ENCODE data around the gene PTPRD.

The PTPRD gene

DNA sequence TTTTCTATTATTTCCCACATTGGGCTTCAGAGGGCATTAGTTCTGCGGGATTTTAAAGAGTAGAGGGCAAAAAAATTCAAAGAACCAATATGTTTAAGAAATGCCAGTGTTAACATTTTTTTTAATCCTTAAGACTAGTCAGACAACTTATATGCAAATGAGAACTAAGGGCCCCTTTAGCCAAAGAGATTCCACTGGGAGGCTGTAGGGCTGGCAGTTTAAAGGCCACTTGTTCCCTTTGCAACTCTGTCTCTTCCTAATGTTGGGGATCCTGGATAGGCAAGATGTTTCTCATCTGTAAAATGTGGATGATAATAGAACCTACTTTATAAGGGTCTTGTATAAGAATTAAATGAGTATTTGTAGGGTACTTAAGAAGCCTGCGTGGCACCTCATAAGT, 1395.9 kb downstream of the PTPRD start (continued):
- TF ChIP-seq ZBTB21 (tag by site-specific recombination; IDR thresholded peaks at IDR 0.05): no peak

DNA sequence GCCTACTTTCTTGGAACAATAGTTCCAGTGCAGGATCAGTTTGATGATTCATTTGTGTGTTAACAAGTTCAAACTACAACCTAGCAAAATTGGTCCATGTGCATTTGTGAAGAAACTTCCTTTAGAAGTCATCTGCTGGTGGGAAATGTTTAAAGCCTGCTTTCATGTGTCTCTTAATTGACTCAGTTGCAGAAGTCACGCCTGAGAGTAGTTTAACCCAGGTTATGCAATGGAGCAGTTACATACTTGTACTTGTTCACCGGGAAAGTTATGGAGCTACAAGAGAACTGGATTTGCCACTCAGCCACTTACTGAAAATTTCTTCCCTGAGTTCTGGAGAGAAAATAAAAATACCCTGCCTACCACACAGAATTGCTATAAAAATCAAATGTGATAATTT, 1397.8 kb downstream of the PTPRD start:
- TF ChIP-seq ZNF354C (tag by site-specific recombination; IDR thresholded peaks at IDR 0.05; ENCODE audit: borderline replicate concordance, low read depth): no peak
- H3K4me1 ChIP-seq (ENCODE audit: control insufficient read depth, insufficient read depth, low read length): no peaks in the 10 kb centered on the region
- ChIA-PET CTCF (interaction anchor here (0.6 kb wide), 1 partner anchor 265 kb away, joined by 3 read pairs; no protein-coding TSS in a partner anchor), POLR2A (no interaction called here)
- H3K36me3 ChIP-seq (ENCODE audit: control insufficient read depth in 2 of 2, insufficient read depth in 1 of 2, low read length in 2 of 2): no peaks in the 10 kb centered on the region
- H3K4me3 ChIP-seq (ENCODE audit: low read depth, low read length): no peak overlapping the region
- H3K9me3 ChIP-seq (ENCODE audit: control insufficient read depth, insufficient read depth, low read depth, low read length): no peaks in the 10 kb centered on the region
- no peak overlapping the region for H3K27ac ChIP-seq (ENCODE audit: extremely low read depth, low read depth, low read length)

DNA sequence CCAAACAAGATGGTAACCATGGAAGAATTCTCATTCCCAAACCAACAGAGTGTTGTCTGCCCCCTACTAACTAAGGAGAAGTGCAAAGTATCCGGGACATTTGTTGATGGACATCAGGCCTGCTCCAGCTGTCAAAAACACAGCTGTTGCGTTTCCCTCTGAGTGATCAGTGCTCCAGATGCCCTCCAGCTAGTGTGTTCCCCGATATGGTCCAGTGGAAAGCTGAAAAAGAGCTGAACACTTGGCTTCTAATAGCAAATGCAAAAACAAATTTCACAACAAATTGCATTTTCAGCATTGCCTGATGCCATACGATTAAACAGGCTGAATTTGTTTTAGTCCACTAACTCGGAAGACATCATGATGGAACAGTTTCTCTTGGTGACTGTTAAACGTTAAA, 1398.7 kb downstream of the PTPRD start:
- CTCF ChIA-PET: no interaction called here
- TF ChIP-seq IKZF3 (tag by site-specific recombination; IDR thresholded peaks at IDR 0.05) (no peak), TCF7L2 (IDR thresholded peaks at IDR 0.05; ENCODE audit: borderline replicate concordance, low read depth, low read length) (no peak)
- TF ChIP-seq, protein P1, sequence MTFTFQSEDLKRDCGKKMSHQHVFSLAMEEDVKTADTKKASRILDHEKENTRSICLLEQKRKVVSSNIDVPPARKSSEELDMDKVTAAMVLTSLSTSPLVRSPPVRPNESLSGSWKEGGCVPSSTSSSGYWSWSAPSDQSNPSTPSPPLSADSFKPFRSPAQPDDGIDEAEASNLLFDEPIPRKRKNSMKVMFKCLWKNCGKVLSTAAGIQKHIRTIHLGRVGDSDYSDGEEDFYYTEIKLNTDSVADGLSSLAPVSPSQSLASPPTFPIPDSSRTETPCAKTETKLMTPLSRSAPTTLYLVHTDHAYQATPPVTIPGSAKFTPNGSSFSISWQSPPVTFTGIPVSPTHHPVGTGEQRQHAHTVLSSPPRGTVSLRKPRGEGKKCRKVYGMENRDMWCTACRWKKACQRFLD (tag by site-specific recombination; IDR thresholded peaks at IDR 0.05): no peak
- TF ChIP-seq, protein P2, sequence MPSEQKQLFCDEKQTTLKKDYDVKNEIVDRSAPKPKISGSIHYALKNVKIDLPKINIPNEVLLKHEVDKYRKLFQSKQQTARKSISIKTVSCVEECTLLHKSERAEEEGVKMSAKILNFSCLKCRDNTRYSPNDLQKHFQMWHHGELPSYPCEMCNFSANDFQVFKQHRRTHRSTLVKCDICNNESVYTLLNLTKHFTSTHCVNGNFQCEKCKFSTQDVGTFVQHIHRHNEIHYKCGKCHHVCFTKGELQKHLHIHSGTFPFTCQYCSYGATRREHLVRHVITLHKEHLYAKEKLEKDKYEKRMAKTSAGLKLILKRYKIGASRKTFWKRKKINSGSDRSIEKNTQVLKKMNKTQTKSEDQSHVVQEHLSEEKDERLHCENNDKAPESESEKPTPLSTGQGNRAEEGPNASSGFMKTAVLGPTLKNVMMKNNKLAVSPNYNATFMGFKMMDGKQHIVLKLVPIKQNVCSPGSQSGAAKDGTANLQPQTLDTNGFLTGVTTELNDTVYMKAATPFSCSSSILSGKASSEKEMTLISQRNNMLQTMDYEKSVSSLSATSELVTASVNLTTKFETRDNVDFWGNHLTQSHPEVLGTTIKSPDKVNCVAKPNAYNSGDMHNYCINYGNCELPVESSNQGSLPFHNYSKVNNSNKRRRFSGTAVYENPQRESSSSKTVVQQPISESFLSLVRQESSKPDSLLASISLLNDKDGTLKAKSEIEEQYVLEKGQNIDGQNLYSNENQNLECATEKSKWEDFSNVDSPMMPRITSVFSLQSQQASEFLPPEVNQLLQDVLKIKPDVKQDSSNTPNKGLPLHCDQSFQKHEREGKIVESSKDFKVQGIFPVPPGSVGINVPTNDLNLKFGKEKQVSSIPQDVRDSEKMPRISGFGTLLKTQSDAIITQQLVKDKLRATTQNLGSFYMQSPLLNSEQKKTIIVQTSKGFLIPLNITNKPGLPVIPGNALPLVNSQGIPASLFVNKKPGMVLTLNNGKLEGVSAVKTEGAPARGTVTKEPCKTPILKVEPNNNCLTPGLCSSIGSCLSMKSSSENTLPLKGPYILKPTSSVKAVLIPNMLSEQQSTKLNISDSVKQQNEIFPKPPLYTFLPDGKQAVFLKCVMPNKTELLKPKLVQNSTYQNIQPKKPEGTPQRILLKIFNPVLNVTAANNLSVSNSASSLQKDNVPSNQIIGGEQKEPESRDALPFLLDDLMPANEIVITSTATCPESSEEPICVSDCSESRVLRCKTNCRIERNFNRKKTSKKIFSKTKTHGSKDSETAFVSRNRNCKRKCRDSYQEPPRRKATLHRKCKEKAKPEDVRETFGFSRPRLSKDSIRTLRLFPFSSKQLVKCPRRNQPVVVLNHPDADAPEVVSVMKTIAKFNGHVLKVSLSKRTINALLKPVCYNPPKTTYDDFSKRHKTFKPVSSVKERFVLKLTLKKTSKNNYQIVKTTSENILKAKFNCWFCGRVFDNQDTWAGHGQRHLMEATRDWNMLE (tag by site-specific recombination; conservative IDR thresholded peaks at IDR 0.05; ENCODE audit: low read depth): no peak
- POLR2A ChIA-PET: no interaction called here
- H3K4me3 ChIP-seq (ENCODE audit: low read depth, low read length): no peak overlapping the region
- H3K27ac ChIP-seq (ENCODE audit: extremely low read depth, low read depth, low read length): no peak overlapping the region
- no peaks in the 10 kb centered on the region for H3K4me1 ChIP-seq (ENCODE audit: control insufficient read depth, insufficient read depth, low read length)
- no peaks in the 10 kb centered on the region for H3K36me3 ChIP-seq (ENCODE audit: control insufficient read depth in 2 of 2, insufficient read depth in 1 of 2, low read length in 2 of 2)
- H3K9me3 ChIP-seq (ENCODE audit: control insufficient read depth, insufficient read depth, low read depth, low read length): no peaks in the 10 kb centered on the region

DNA sequence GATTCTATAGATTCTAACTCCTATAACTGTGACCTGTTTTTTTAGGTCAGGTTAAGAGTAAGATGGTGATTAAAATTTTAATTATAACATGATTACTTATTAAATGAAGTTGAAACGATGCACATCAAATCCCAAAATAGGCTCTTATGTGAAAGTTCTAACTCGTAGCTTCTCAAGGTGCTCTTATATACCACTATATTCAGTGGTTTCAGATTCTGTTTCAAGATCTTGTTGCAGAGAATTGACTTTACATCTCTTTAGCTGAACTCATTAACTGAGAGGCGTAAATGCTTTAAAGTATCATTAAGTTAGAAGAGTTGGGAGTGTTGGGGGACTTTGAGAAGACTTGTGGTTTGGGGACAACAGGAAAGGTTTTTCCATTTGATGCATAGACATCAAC, 1399.8 kb downstream of the PTPRD start:
- CTCF ChIA-PET: no interaction called here
- H3K4me3 ChIP-seq (ENCODE audit: low read depth, low read length): no peak overlapping the region
- no peaks in the 10 kb centered on the region for H3K36me3 ChIP-seq (ENCODE audit: control insufficient read depth in 2 of 2, insufficient read depth in 1 of 2, low read length in 2 of 2)
- H3K27ac ChIP-seq (ENCODE audit: extremely low read depth, low read depth, low read length): no peak overlapping the region
- no peak for TF ChIP-seq ZNF529 (tag by site-specific recombination; IDR thresholded peaks at IDR 0.05; ENCODE audit: insufficient replicate concordance)
- TF ChIP-seq, protein P3, sequence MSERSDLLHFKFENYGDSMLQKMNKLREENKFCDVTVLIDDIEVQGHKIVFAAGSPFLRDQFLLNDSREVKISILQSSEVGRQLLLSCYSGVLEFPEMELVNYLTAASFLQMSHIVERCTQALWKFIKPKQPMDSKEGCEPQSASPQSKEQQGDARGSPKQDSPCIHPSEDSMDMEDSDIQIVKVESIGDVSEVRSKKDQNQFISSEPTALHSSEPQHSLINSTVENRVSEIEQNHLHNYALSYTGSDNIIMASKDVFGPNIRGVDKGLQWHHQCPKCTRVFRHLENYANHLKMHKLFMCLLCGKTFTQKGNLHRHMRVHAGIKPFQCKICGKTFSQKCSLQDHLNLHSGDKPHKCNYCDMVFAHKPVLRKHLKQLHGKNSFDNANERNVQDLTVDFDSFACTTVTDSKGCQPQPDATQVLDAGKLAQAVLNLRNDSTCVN (tag by site-specific recombination; optimal IDR thresholded peaks at IDR 0.05): no peak
- no peak for TF ChIP-seq HOXA7 (CRISPR knock-in tag; IDR thresholded peaks at IDR 0.05; ENCODE audit: borderline replicate concordance)
- TF ChIP-seq ZNF16 (tag by site-specific recombination; IDR thresholded peaks at IDR 0.05; ENCODE audit: low read depth): no peak
- no peak for TF ChIP-seq ZSCAN16 (tag by site-specific recombination; IDR thresholded peaks at IDR 0.05)
- no peak for TF ChIP-seq SALL2 (tag by site-specific recombination; IDR thresholded peaks at IDR 0.05; ENCODE audit: borderline replicate concordance)
- no peak for TF ChIP-seq HOXD13 (CRISPR knock-in tag; IDR thresholded peaks at IDR 0.05; ENCODE audit: borderline replicate concordance)
- no peaks in the 10 kb centered on the region for H3K4me1 ChIP-seq (ENCODE audit: control insufficient read depth, insufficient read depth, low read length)
- no peaks in the 10 kb centered on the region for H3K9me3 ChIP-seq (ENCODE audit: control insufficient read depth, insufficient read depth, low read depth, low read length)
- POLR2A ChIA-PET: no interaction called here
